ENCODE results near the gene ARHGAP29.

- TF ChIP-seq POLR2AphosphoS5 (IDR thresholded peaks at IDR 0.05) = no peak
- no peak for TF ChIP-seq CTCF (IDR thresholded peaks at IDR 0.05)
- no peak for TF ChIP-seq POLR2A (IDR thresholded peaks at IDR 0.05)
Observed at GRCh38 chr1:94186946-94187345, 50.4 kb downstream of the ARHGAP29 start.
